GM23338 (cell line): ENCODE measurements around the gene RPL31.

Experiments
- CREB1 ChIP-seq: fragments of 250-450 bp; sonication (Bioruptor Pico); IDR thresholded peaks from 2 replicates; pipeline ENCODE4 v1.5.0; 2020; ENCODE audit warnings: low read depth, mild to moderate bottlenecking, moderate library complexity
- CTCF ChIP-seq, 2 experiments: fragments of 200-600 bp in 1 of 2; sonication (generic) in 1 of 2; conservative IDR thresholded peaks; 2 replicates each; pipeline versions ENCODE4 v1.5.1 to v1.6.1; 2016 to 2017; ENCODE audit warnings: antibody characterized with exemption in 2 of 2, low read depth in 2 of 2, mild to moderate bottlenecking in 2 of 2, moderate library complexity in 1 of 2
- ETS1 ChIP-seq: IDR thresholded peaks from 2 replicates; pipeline ENCODE4 v1.6.1; 2016; ENCODE audit warnings: antibody characterized with exemption
- EZH2 ChIP-seq: fragments of 200-600 bp; sonication (generic); IDR thresholded peaks from one replicate; pipeline ENCODE4 v1.8.0; 2017; ENCODE audit warnings: antibody characterized with exemption, mild to moderate bottlenecking, low read depth; ENCODE audit not compliant: unreplicated experiment
- EZH2phosphoT487 ChIP-seq: fragments of 200-600 bp; sonication (generic); IDR thresholded peaks from one replicate; pipeline ENCODE4 v1.8.1; 2018; ENCODE audit warnings: antibody characterized with exemption; ENCODE audit not compliant: unreplicated experiment
- JUNB ChIP-seq: IDR thresholded peaks from one replicate; pipeline ENCODE4 v1.6.1; 2016; ENCODE audit warnings: antibody characterized with exemption; ENCODE audit not compliant: unreplicated experiment
- NANOG ChIP-seq: IDR thresholded peaks from 2 replicates; pipeline ENCODE4 v1.6.1; 2016; ENCODE audit warnings: antibody characterized with exemption, borderline replicate concordance
- POLR2AphosphoS5 ChIP-seq: IDR thresholded peaks from 2 replicates; pipeline ENCODE4 v1.6.1; 2016; ENCODE audit warnings: antibody characterized with exemption, low read depth
- REST ChIP-seq: IDR thresholded peaks from one replicate; pipeline ENCODE4 v1.6.1; 2018; ENCODE audit warnings: antibody characterized with exemption; ENCODE audit not compliant: unreplicated experiment
- STAT1 ChIP-seq: IDR thresholded peaks from one replicate; pipeline ENCODE4 v1.6.1; 2016; ENCODE audit warnings: antibody characterized with exemption; ENCODE audit not compliant: unreplicated experiment
- ZNF331 ChIP-seq: fragments of 250-450 bp; sonication (Bioruptor Pico); IDR thresholded peaks from 2 replicates; pipeline ENCODE4 v1.5.0; 2020; ENCODE audit warnings: low read depth, mild to moderate bottlenecking, moderate library complexity

- no peak for TF ChIP-seq CREB1 (CRISPR knock-in tag)
- TF ChIP-seq EZH2 = no peak
- TF ChIP-seq CTCF (conservative IDR thresholded peaks at IDR 0.05; ENCODE audit: low read depth in 2 of 2) = no peak
- no peak for TF ChIP-seq ZNF331 (CRISPR knock-in tag)
- TF ChIP-seq POLR2AphosphoS5 = no peak
- no peak for TF ChIP-seq EZH2phosphoT487
- no peak for TF ChIP-seq REST
- TF ChIP-seq ETS1 = no peak
- no peak for TF ChIP-seq JUNB
- no peak for TF ChIP-seq NANOG
- TF ChIP-seq STAT1 = no peak
Observed at GRCh38 chr2:100954044-100954420, 48.1 kb upstream of the RPL31 start.
